Frontal cortex (tissue), 4 donors: Measurements from ENCODE around the gene CLIP1. TPM values are rescaled to one million over a fixed set of nuclear protein-coding genes. Genes with fewer than 3 reads are reported as not detected.

Experiments
- DNase-seq, 2 donors: peaks; one replicate each; pipeline ENCODE4 v3.0.0; 2012; ENCODE audit warnings: low spot score in 2 of 2
- FAIRE-seq: peaks from 2 replicates; lab custom pipeline; 2012; peaks lifted over from hg19 to GRCh38; lab: Jason Lieb, UNC
- total RNA-seq: library from RNA; depleted of rRNA; stranded (reverse); fragments of >200 nt; gene quantifications from one replicate; pipeline ENCODE4 v1.2.3, GENCODE V29; 2014
- donor health status: control.
- donor health status: control.
- donor health status: control.

The CLIP1 gene
- total RNA-seq, 1 donor from 2014 or later, result 72.2 TPM

DNA sequence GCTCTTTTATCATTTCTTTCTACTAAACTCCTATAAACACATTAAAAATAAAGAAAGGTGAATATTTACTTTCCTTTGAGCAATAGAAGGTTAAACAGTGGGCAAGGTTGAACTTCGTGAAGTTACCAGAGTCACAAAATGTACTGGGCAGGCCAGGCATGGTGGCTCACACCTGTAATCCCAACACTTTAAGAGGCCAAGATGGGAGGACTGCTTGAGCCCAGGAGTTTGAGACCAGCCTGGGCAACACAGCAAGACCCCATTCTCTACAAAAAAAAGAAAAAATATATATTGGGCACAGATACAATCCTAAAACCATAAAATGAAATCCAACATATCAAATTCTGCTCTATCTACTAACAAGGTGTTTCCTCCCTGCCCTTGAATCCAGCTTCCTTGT lies 95.5 kb downstream of the CLIP1 start:
- DNase-seq (no peak), FAIRE-seq (no peak)

DNA sequence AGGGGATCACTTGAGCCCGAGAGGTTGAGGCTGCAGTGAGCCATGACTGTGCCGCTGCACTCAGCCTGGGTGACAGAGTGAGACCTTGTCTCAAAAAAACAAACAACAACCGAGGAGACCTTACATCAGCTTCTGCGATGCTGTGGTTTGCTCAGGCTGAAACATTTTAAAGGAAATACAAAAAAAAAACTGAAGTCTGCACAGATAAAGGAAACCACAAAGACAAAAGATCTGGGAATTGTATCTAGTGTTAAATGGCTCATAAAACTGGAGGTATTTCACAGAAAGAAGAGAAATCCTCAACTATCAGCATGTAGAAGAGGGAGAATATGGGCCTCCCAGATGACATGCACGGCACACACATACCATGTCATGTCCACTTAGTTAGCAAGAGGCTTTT lies 95.9 kb downstream of the CLIP1 start:
- DNase-seq (no peak), FAIRE-seq (no peak)

DNA sequence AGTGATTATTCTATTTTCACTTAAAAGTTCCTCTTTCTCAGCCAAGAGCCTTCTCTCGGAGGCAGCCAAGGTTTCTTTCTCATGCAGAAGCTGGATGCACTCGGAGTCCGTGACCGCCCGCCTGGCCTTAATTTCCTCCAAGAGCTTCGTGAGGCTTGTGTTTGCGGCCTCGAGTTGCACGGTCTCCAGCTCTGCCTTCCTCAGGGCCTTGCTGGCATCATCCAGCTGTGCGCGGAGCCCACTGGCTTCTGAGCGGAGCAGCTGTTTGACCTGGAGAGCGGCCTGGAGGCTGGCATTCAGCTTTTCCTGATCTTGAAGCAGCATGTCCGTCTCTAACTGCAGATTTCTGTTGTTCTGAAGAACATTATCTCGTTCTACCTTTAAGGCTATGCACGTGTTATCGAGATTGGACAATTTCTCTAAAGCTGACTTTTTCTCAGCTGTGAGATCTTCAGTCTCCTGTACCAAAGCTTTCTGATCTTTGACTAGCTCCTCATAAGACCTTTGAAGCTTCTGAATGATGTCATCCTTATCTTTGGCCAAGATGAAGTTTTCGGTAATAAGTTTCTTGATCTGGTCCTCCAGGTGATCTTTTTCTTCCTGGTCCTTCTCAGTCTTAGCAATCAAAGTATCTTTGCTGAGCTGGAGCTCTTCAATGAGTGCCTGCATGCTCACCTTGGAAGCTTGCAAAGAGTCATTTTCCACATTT lies 99.0 kb downstream of the CLIP1 start:
- no peak for FAIRE-seq
- no peak for DNase-seq

DNA sequence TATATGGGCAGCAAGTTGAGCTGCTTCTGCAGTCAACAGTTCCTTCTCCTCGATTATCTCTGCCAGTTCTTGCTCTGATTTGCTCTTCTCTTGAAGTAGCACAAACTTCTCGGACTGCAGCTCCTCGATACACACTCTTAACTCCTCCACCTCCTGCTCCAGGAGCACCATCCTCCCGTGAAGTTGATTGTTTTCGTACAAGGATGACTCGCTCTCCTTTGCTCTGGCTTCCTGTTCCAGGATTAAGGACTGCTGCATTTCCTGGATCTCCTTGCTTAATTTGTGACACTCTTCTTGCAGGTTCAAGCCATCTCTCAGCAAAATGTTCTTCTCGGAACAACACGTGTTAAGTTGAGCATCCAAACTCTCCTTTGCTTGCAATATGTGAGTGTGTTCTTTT lies 100.0 kb downstream of the CLIP1 start:
- DNase-seq (no peak), FAIRE-seq (no peak)

DNA sequence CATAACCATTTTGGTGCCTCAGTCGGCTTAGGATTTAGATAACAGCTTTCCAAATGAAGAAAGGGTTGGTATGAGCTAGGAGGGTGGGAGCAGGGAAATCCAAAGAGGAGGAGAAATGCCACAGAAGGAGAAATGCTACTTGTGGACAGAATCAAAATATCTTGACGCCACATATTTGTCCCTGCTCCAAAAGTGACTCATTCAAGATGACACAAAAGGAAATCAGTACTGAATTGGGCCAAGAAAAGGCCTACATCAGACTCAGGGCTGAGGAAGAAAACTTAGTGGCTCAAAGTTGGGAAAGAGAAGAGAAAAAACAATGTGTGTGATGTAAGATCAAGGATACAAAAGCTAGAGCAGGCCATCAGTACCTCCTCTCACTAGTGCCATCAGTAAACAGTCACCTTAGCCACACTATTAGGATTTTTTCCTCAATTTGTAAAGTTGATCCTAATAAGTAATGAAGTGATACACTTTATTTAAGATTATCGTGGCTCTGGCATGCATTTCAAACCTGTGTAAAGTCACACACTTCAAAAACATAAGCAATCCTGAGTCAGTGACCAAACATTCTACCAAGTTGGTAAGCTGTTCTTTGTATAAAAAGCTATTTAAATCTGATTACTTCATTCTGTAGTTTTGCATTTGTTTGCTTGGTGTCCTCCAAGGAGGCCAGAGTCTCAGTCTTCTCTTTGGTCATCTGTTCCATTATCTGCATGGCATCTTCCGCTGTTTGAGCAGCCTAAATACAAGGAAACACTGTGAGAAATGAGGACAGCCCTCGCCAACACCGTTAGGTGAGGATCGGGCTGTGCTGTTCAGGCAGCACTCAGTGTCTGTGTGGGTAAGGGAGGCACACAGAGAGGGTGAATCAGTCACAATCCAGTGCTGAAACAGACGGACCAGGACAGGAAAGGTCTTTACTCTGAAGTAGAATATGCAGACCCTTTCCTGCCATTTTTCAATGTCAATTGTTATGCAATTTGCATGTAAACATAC lies 103.6 kb downstream of the CLIP1 start:
- DNase-seq (peak in 1 of 2 donors; percentile 25), FAIRE-seq (no peak)

DNA sequence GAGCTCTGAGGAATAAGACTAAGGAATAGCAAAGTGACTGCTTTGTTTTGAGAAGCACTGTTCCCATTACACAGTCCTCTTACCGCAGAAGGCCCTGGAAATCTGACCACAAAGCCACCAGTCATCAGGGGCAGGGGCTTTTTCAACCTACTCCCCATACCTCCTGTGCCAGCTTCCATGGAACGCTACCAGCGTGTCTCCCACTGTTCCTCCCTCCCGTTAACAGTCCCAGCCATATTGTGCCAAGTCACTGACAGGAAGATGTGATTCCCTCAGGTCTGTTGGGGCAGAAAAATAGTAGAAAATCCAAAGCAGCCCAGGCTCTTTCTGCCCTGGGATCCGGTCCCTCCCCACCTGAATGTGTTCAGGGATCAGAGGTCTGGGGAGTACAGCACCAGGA lies 109.5 kb downstream of the CLIP1 start:
- DNase-seq (no peak), FAIRE-seq (no peak)

DNA sequence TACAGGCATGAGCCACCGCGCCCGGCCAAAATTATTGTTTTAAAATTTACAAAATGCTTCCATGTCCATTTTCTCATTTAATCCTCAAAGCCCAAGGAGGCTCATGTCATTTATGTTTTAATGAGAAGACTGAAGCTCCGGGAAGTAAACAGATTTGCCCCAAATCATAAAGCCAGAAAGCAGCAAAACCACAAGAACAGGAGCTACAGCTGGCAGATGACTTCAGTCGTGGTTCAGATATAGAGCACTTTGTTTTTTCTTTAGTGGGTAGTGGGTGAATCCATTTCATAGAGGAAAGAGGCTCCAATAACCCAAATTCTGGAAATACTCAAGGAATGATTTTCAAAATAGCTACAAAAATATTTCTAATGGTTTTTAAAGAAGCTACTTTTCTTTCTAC lies 110.8 kb downstream of the CLIP1 start:
- DNase-seq (no peak), FAIRE-seq (no peak)

DNA sequence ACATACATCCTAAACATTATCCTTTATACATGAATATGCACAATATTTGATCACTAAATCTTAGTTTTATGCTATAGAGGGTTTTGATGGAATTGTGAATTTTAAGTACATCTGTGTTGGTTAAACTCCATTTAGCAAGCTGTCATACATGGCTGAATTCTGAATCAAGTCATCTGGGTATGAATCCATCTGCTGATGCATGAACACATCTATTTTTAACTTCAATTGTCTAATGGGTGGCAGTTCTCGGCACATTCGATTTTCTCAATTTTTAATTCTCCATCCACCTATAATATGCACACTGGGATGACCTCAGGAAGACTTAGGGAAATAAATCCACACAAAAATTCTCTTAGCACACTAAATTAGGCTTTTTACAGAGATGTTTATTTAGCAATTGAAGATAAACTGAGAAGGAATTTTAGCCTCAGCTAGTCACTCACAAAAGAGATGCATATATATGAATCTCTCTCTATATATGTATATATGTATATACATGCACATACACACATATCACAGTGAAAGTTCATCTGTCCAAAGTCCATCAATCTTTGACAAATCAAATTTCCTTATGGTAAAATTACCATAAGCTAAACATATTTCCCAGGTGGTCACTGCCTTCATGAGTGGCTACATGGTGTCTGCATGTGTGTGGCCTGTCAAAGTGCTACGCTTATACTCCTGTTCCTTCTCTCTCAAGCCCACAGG lies 111.7 kb downstream of the CLIP1 start:
- DNase-seq (no peak), FAIRE-seq (no peak)

DNA sequence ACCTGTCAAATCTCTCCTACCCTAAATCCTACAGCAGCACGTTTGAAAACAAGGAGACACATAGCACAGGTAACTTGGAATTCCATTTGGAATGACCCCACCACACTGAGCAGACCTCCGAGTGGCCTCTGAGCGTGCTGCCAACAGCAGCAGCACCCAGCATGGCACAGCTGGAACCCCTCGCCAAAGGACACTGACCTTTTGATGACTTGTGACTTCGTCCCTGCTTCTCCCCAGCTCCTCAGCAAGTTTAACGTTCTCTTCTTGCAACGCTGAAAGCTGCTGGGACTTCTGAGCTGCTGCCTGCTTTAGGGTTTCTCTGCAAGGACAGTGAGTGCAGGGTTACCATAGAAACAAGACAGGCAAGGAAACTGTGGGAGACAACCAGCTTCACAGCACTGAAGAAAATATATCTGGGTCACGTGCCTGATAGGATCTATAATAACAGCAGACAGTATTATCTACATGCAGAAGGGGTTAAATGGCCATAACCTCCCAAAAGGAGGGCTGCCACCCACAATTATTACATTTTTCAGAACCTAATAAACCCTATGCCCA lies 112.8 kb downstream of the CLIP1 start:
- FAIRE-seq, result no peak
- no peak for DNase-seq

DNA sequence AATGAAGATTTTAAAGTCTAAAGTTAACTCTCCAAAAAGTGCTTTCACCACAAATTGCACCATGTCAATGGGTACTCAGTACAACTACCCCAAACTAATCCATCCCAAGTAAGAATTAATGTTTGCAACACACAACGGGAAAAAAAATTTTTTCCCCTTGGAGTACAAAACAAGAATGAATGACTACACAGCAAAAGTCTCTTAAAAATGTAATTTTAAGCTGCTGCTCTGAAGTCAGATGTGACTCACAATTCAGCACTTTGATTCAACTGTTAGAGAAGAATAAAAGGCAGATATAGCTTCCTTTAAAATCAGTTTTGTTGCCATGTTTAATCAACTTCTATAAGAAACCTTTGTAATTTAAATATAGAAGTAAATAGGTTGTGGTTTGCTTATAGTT lies 113.7 kb downstream of the CLIP1 start:
- no peak for DNase-seq

DNA sequence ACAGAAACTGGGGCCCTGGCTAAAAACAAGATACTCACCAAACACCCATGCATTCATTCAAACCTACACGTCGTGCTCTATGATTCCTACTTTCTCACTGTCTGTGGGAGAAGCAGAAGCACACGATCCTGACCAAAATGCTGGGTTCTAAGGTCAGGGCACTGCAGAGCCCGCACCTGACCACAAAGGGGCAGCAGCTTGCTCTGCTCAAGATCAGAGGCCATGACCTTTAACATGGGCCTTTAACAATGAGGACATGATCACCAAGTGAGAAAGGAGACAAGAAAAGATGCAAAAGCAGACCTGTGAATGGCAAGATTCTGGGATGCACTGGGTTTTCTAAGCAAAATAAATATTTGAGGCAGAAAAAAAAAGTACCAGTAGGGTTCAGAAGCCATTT lies 116.1 kb downstream of the CLIP1 start:
- FAIRE-seq (no peak), DNase-seq (no peak)

More for the DNA sequence above, 113.7 kb downstream of the CLIP1 start:
- FAIRE-seq, result no peak

DNA sequence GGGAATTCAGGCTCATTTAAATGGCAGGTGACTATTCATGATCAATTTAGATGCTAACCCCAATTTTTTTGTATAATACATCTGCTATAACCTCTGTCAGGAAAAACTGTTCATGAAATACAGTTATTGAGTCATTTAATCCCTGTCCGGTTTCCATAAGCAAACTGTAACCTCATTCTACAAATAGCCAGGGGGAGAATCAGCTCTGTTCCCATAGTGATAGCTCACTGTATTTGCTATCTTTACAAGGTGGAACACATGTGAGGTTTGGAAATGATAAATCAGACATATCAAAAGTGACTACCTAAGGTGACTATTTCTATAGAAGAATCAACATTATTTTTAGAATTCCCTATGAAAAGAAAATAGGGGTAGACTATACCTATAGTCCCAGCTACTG lies 117.5 kb downstream of the CLIP1 start:
- no peak for FAIRE-seq
- DNase-seq, result no peak

DNA sequence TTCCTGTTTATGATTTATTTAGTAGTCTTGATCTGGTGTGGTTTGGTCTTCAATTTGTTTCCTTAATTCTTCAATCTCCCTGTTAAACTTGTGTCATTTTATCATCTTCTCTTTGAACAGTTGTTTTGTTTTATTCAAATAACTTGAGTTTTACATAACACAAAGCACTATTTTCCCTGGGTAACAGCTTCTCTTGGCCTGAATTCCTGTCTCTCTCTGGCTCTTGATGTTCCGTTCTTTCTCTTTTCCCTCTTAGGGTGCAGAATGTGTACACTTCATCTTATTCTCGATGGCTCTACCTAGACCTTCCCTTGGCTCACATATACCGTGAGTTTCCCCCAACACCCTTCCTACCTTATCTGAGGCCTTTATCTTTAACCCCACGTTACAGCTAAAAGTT lies 119.4 kb downstream of the CLIP1 start:
- FAIRE-seq, result no peak

DNA sequence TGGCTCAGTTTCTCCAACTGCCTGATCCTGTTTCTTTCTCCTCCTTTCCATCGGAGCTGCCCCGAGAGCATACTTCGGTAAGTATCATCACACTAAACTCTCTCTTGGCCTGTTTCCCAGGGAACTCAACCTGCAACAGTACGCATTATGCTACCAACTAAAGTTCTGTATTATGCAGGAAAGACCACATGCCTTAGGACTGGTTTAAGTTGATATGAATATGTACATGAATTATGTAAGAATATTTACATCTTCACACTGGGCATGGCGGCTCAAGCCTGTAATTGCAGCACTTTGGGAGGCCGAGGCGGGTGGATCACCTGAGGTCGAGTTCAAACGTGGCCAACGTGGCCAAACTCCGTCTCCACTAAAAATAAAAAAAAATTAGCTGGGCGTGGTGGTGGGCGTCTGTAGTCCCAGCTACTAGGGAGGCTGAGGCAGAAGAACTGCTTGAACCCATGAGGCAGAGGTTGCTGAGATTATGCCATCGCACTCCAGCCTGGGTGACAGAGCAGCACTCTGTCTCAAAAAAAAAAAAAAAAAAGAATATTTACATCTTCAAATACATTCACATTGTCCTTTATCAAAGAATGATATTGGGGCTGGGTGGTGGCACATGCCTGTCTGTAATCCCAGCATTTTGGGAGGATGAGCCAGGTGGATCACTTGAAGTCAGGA lies 124.3 kb downstream of the CLIP1 start:
- no peak for DNase-seq
- FAIRE-seq, result no peak

More for the DNA sequence above, 119.4 kb downstream of the CLIP1 start:
- DNase-seq, result no peak

DNA sequence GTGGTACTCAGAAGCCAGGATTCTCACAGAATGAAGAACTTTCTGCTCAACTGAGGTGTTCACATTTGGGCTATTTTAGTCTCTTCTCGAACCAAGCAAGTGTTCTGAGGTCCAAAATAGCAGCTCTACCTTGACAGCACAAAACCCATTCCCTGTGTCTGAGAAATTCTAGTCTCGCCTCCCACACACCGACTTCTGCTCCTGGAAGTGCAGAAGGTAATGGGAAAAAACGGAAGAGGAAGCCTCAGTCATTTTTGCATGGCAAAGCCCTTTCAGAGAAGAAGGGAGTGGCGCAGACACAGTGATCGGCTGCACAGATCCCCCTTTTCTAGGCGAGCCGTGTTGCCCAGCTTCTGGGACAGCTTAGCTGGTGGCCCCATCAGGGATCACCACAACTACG lies 125.0 kb downstream of the CLIP1 start:
- DNase-seq (no peak), FAIRE-seq (no peak)

DNA sequence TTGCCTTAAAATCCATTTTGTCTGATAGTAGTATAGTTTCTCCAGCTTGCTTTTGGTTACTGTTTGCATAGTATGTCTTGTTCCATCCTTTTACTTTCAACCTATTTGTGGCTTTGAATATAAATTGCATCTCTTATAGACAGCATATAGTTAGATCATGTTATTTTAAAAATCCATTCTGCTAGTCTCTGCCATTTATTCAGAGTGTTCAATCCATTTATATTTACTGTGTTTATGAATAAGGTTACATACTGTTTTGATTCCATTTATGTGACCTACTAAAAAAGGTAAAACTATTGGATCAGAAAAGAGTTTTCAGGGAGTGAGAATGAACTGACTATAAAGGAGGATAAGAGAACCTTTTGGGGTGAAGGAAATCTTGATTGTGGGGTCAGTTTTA lies 126.6 kb downstream of the CLIP1 start:
- DNase-seq, result no peak
- FAIRE-seq, result no peak

DNA sequence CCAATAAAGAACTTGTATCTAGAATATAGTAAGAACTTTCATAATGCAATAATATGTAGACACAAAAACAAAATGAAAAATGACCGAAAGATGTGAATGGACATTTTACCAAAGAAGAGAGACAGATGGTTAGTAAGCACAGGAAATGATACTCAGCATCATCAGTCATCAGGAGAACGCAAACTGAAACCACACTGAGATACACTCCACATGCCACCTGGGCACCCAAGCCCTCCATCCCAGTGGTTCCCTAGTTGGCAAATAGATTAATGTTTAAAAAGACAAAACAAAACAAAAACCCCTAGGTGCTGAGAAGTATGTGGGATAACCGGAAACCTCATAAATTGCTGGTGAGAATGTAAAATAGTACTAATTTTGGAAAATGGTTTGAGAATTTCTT lies 129.4 kb downstream of the CLIP1 start:
- no peak for DNase-seq
- no peak for FAIRE-seq

DNA sequence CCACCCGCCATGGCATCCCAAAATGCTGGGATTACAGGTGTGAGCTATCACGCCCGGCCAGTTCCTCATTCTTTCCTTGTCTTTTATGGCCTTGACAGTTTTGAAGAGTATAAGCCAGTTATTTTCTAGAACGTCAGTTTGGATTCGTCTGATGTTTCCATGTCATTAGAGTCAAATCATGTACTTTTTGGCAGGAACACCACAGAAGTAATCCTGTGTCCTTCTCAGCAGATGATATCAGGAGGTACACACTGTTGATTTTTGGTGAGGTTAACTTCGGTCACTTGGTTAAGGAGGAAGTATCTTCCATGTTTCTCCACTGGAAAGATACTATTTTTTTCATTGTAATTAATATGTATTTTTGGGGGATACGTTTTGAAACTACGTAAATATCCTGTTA lies 131.0 kb downstream of the CLIP1 start:
- FAIRE-seq (no peak), DNase-seq (no peak)

DNA sequence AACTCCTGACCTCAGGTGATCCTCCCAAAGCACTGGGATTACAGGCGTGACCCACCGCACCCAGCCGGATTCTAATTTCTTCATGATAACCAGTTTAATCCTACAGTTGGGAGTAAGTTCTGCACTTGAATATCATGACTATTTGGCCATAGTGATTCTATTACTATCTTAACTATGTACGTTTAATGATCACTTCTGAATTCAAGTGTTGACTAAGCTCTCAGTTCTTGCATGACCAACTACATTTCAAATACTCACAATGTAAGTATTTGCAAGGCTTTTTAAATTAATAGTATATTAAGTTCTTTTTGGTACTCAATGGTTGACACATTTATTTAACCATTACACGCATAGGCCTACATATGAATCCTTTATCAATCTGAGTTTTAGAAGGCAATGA lies 138.8 kb downstream of the CLIP1 start:
- DNase-seq (no peak), FAIRE-seq (no peak)

DNA sequence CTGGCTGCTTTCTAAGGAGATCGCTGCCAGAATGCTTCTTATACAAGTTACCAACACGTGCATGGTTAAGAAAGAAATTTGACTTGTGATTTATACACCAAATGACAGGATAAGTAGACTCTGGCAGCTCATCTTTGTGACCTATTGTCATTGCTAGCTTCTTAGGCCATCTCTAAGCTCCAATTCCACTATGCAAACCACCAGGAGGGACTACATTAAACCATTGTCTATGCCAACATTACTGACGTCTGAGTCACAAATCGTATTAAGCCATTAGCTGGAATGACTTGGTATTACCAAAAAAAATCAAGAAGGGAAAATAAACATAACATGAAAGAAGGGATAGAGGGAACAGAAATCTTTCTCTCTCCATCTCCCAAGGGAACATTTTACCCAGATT lies 140.4 kb downstream of the CLIP1 start:
- DNase-seq (no peak), FAIRE-seq (no peak)
